HG03060 (cell line): Measurements from ENCODE around the gene SBK1.
"Not testable (repeated sequence)": the region's sequence is repeated elsewhere in the genome, so short reads cannot be mapped to it uniquely, and the experiment has no call there.

Experiments used
- ATAC-seq: cut with Tn5 transposase; IDR thresholded peaks from one replicate; pipeline ENCODE4 v1.9.1; 2021; ENCODE audit warnings: low read depth, moderate number of reproducible peaks; ENCODE audit not compliant: unreplicated experiment

SBK1 gene

GRCh38 chr16:28326881-28327610 lies 34.7 kb downstream of the SBK1 start:
- ATAC-seq = no peak

- ATAC-seq = not testable (repeated sequence)
Measured at GRCh38 chr16:28330232-28330631, 37.9 kb downstream of the SBK1 start.

GRCh38 chr16:28330981-28331380 lies 38.7 kb downstream of the SBK1 start:
- ATAC-seq = not testable (repeated sequence)

GRCh38 chr16:28332632-28333031 lies 40.3 kb downstream of the SBK1 start:
- not testable (repeated sequence) for ATAC-seq

- ATAC-seq = not testable (repeated sequence)
Measured at GRCh38 chr16:28335678-28336077, 43.4 kb downstream of the SBK1 start.

GRCh38 chr16:28336940-28337710 lies 44.8 kb downstream of the SBK1 start:
- ATAC-seq = not testable (repeated sequence)

- ATAC-seq = not testable (repeated sequence)
Measured at GRCh38 chr16:28338230-28338629, 45.9 kb downstream of the SBK1 start.

GRCh38 chr16:28362600-28362999 lies 70.3 kb downstream of the SBK1 start:
- ATAC-seq = not testable (repeated sequence)

- not testable (repeated sequence) for ATAC-seq
Measured at GRCh38 chr16:28363408-28363807, 71.1 kb downstream of the SBK1 start, which contains the start of gene NPIPB6. Gene NPIPB6, minus strand, starts transcription at chr16:28363508. Its CDS starts 686 bp downstream, at chr16:28362822.

- ATAC-seq = peak; percentile 47
Measured at GRCh38 chr16:28364268-28365173, 72.2 kb downstream of the SBK1 start.

GRCh38 chr16:28367926-28368325 lies 75.6 kb downstream of the SBK1 start:
- ATAC-seq = not testable (repeated sequence)
